HG02840 (cell line): Measurements from ENCODE around the gene UQCRQ.

Experiments used
- ATAC-seq: cut with Tn5 transposase; IDR thresholded peaks from one replicate; pipeline ENCODE4 v1.9.1; 2021; ENCODE audit warnings: mild to moderate bottlenecking, moderate library complexity, moderate number of reproducible peaks; ENCODE audit not compliant: unreplicated experiment, low FRiP score

UQCRQ gene

DNA sequence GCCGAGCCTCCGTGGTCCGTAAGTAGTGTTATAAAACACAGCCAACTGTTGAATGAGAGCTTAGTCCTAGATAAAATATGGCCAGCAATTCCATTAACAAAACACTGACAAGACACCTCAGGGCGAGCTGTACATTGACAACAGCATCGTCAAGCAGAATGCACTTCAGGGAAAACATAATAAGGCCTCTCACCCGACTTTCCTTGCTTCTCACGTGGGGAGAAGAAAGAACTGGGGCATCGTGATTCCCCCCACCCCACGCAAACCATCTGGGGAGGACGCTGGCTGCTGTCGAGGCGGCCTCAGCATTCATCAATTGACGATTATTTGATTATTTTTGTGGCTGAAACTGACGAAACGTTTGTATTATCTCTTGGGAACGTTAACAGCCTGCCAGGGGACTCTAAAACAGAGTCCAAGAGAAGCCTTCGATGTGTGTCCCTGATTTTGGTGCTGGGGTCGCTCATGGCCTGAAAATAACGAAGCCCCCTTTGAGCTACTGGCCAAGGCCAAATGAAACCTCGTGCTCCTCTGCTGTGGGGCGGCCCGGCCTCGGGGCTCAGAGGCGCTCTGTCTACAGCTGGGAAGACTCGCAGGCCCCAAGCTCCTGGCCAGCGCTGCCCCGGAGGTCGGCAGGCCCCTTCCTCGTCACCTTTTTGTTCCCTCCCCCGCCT, 637 bp upstream of the UQCRQ start:
- ATAC-seq, result peak; percentile 24

GRCh38 chr5:132867046-132867451, 607 bp downstream of the UQCRQ start:
- no peak for ATAC-seq

GRCh38 chr5:132868754-132869153, 2.3 kb downstream of the UQCRQ start:
- no peak for ATAC-seq

- ATAC-seq, result no peak
These were observed 4.4 kb downstream of the UQCRQ start for GRCh38 chr5:132870801-132871200.

DNA sequence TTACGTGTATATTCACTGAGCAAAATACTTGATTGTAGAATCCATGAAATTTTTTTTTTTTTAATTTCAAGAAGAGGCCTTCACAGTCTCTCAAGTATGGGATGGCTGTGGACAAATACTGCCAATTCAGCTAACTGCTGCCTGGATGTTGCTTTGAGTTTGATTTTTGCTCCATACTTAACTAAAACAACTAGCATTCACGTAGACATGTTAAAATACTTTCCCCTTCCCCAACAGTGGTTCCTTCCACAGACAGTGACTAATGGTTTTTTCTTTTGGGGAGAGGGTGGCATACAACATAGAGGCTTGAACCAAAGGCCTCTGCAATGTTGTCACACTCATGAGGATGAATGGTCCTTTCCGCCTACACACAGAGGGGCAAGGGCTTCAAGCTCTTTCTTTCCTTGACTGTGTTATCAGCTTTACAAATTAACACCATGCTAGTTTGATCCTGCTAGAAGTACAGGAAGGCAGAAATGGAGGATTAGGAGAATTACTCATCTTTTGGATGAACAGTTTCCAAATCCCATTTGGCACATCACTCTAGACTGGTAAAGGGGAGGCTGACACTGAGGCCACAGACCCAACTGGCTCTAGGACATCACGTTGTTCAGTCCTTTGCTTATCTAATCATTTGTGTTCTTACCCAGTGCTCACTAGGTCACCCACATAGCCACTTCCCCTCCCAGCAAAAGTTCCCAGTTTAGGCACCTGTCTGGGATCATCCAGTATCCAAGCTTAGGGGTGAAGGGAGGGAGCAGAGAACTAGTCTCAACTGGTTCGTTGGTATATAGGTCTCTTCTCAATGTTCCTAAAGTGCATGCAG, 5.2 kb downstream of the UQCRQ start:
- no peak for ATAC-seq

GRCh38 chr5:132872788-132873118, 6.3 kb downstream of the UQCRQ start:
- no peak for ATAC-seq

DNA sequence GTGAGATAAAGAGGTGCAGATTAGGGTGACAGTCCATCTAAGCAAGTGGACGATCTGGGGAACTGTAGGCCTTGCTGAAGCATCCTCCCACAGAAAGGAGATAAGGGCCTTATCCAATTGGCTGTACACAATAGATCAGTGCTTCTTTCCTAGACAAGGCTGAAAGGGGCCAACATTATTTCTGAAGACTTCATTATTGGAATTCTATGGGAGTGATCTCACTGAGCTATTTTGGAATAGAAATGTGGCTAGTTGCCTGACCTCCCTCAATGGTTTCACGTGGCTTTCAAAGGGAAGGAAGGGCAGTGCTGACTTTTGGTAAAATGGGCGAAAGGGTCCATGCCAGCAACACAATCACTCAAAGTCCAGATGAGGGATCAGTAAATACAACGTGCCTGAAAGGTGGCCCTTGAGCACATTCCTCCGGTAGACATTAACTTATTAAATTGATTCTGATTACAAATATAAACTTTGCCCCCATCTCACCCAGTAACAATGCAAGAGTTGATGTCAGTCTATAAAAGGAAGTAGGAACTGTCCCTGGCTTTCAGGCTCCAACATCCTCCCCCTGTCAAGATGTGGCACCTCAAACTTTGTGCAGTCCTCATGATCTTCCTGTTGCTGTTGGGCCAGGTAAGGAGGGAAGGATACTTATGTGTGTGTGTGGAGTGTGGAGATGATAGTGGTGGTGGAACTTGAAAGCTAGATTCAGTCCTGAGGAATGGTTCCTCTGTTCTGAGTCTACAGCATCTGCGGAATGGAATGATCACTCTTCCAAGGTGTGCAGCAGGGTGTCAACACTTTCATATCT, 6.9 kb downstream of the UQCRQ start, which contains the start of gene LEAP2:
Gene LEAP2 (plus strand): TSS at position 550 of the 811 bp plus-strand sequence. CDS start 27 bp downstream, at position 577.
- ATAC-seq, result no peak

- ATAC-seq, result no peak
These were observed 7.5 kb downstream of the UQCRQ start for GRCh38 chr5:132873930-132874271.

DNA sequence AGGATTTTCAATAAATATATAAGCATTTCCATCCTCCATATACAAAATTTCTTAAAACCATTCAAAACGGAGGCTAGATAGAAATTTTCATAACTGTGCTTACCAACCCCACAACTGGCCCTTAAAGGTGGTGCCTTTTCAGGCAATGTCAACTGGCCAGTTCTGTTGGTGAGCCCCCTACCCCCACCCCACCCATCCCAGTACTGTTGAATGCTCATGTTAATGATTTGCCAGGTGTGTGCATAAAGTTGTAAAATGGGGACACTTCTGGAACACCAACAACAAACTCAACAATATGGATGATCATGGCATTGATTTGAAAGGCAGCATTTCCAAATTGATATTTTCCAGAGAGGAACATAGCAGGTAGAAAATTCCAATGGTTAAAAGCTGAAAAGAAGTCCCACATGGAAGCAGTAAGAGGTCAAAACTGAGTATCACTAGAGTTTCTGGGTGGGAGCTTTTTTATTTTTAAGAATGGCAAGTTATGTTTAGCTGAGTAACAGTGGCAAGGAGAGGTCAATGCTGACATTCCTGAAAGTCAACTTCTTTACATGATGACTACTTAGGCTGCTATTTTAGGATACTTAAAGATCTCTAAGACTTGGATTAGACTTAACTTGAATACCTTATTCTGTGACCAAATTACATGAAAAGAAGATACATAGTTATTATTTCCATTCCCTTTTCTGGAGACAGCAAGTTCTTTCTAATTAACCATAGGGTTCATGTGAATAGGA, 9.7 kb downstream of the UQCRQ start:
- no peak for ATAC-seq

GRCh38 chr5:132877466-132877865, 11.0 kb downstream of the UQCRQ start:
- no peak for ATAC-seq

DNA sequence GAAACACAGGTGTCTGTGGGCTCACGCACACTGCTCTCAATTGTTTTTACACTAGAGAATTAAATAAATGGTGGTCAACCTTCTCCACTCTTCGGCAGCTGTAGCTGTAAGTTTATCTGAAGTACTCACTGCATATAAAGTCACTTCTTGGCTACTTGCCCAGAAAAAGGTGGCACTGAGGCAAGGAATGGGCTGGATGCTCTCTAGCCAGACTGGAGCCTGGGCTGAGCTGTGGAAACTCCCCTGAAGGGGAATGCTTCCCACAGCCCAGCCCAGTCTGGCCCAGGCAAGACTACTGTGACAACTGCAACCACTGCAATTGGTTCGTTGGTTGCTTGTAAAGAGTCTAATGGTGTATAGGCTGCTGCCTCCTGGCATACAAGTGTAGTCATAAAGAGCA, 11.5 kb downstream of the UQCRQ start:
- ATAC-seq, result no peak

DNA sequence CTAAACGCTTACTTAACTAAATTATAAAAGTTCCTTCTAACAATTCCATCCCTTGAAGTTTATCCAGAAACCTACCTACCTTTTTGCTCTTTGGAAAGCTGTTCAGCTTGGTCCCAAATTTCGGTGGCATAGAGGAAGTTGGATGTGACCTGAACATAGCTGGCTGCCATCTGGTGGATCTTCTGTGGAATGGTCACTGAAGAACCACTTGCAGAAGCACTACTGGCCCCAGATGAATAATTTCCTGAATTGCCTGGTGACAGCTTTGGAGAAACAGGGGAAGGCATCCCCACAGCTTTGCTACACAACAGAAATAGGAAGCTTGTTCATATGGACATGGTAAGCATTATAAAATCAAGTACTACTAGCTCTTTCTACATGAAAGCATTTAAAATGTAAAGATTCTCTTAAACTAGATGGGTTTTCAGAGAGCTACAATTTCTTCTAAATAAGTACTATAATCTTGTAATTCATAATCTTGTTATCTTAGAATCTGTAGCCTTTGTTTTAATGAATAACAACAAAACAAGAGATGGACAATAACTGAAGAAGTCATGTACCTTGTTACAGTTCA, 16.9 kb downstream of the UQCRQ start:
- no peak for ATAC-seq

DNA sequence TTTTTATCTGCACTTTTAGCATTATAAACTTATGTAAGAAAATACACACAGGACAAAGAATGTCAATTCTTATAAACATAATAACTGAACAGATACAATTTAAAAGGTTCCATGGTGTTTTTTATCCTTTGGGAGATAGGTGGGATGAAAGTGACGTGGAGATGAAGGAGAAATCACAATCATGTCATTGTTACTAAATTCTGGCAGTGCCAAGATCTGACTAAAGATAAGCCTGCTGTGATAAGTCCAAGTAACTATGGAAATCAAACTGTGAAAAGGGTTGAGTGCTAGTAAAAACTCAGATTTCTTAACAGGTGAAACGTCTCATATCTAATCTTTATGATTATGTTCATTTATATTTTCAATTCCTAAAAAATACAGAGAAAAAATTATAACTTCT, 18.1 kb downstream of the UQCRQ start:
- ATAC-seq, result no peak

DNA sequence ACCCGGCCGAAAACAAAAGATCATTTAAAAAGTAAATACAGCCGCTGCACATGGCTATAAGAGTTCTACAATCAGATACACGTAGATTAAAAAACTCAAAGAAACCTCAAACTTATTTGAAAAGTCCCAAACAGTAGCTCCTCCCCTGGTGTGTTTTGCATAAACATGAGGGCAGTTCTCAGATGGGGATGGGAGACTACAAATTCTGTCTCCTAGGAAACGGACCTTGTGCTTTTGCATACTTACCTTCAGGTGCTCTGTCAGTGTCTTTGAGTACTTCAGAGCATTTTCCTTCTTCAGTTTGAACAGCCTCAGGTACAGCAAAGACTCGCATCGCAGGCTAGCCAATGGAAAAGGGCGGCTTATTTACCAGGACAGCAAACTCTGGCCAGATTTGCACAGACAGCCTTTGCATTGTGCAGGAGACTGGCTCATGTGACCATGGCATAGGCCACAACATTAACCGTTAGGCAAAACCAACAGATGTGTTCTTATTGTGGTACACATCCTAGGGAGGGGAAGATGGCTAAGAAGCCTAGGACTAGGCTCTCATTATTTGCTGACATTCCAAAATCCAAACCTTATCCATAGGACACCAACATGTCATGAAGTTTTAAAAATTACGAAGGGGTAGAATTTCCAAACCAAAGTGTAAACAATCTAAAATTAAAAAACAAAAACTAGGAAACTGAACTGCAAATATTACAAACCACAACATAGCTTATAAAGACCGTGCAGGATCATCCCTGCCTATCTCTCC, 19.8 kb downstream of the UQCRQ start:
- ATAC-seq, result no peak

GRCh38 chr5:132887283-132887682, 20.8 kb downstream of the UQCRQ start:
- no peak for ATAC-seq

GRCh38 chr5:132889501-132889900, 23.1 kb downstream of the UQCRQ start:
- ATAC-seq, result no peak

- no peak for ATAC-seq
These were observed 24.4 kb downstream of the UQCRQ start for GRCh38 chr5:132890817-132891216.

DNA sequence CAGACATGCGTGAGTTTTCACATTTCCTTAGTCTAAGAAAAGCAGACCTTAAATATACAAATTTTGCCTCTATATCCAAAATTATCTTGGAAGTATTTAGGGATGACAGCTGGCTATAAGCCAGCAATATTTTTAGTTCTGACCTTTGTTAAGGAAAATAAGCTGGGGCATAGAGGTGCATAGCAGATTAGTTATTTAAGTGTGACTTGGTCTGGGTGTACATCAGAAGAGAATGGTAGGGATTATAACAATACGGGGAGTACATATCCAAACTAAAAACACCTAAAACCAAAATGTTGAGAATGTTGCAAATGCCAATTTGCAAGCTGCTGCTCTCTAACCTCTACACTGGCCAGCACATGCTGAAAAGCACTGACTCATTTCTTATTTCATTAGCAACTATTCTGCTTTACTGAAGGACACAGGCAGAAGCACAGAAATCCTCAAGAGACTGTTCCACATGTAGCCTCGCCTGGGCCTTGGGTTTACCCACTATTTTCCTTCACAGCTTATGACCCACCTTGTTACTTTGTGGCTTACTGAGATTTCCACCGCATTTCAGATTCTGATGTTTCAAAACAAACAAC, 29.4 kb downstream of the UQCRQ start:
- ATAC-seq, result no peak

DNA sequence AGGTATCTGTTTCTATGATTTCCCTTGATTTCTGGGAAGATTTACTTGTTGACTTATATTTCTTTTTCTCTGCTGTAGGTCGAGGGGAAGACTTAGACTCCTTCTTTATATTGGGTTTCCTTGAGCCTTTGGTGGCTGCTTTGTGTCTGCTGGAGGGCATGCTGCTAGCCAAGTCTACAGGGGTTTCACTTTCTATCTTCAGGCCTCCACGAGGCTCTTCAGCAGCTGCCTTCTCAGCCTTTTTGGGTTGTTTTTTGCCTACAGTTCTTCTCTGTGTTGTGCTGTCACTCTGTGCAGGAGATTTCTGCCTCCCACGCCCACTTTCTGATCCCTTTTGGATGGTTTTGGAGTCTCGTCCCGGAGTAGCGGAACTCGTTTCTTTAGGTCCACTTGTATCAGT, 30.2 kb downstream of the UQCRQ start:
- ATAC-seq, result no peak
